Inferior parietal cortex (tissue), 1 donor: Measurements from ENCODE around the gene ASB15.
"Not testable (repeated sequence)": the region's sequence is repeated elsewhere in the genome, so short reads cannot be mapped to it uniquely, and the experiment has no call there.

Experiments used
- DNase-seq: peaks from one replicate; pipeline ENCODE4 v3.0.0-alpha.2; 2016; ENCODE audit errors: extremely low spot score

ASB15 gene

DNA sequence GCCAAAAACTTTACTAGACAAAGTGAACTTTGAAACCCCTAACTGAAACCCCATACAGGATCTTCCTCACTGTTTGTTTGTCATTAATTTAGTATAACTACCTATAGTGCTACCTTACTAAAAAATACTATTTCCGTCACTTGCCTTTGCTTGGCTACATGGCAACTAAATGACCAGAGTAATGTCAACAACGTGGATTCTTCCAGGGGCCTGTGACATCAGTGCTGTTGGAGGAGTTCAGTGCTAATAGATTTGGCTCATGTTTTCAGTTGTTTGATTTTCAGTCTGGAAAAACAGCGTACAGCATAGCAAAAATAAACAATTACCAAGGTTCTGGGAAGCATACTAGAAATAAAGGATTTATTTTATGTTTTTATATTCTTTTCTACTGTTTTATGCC, 3.0 kb upstream of the ASB15 start:
- no peak for DNase-seq

DNA sequence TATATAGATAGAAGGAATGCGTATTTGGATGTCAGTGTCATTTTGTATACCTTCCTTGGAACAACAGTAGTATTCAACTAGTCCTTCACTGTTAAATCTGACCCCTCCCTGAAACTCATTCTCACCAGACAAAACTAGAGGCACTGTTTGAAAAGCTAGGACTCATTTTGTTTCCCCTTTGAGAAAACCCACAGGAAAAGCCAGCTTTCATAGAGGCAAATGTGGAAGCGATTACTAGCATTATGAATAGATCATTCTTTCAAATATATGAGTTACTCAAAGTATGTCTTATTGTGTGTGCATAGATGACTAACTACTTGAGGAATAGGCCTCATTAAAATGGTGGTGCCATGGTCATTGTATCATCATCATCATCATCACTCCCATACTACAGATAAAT, 1.9 kb upstream of the ASB15 start:
- DNase-seq: no peak

DNA sequence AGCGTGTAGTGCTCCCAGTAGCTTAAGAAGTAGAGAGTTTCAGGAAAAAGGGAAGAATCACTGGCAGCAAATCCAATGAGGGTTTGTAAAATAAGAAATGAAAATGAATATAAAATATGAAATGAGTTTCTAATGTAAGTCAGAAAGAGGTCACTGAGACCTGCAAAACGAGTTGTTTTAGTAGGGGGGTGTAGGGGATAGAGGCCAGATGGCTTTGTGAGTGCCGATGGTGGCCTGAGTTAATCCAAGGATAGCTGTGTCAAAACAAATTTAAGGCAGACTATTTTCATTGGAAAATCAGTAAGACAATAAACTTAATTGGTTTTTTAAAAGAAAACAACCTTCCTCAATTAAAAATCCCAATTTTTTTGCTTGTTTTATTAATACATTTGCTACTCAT, 745 bp upstream of the ASB15 start:
- no peak for DNase-seq

DNA sequence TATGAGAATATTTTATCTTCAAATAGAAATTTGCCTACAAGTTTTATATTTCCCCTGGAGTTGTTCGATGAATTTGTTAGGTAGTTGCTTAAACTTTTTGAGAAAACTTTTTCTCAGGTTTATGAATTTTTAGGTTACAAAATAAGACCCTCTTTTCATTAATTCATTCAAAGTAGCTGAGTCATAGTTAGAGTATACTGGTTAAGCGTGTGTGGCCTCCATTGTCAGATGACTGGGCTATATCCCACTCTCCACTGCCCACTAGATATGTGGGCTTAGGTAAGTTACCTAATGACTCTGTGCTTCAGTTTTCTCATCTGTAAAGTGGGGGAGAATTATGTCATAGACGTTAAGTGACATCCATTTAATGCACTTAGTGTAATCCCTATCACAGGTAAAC, 1.0 kb downstream of the ASB15 start:
- DNase-seq: no peak

DNA sequence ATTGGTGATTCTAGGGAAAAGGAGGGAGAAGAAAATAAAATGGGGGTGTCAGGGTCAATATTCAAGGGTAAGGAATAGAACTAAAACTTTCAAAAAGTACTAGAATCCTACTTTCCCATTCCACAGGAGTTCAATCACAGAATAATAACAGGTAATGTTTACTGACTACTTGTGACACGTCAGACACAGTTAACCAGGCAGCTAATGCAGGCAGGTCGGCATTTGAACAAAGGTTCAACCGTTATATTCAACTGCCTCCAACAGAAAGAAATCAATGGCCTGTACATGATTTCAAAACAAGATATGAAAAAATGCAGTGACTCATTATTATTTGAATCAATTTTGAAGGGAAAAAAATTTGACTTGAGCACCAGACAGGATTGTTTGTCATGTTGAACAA, 3.1 kb downstream of the ASB15 start:
- DNase-seq: no peak

DNA sequence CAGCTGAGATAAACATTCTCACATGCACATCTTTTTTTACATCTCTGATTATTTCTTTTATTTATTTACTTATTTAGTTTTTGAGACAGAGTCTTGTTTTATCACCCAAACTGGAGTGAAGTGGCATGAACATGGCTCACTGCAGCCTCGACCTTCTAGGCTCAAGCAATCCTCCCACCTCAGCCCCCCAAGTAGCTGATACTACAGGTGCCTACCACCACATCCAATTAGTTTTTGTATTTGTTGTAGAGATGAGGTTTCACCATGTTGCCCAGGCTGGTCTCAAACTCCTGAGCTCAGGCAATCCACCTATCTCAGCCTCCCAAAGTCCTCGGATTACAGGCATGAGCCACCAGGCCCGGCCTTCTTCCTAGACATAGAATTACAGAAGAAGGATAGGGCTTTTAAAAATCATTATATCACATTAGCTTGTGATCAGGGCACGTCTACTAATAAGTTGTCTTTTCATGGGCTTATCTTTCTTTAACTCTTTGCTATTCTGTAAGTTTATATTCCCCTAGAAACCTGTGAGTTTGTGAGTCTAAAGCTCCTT, 5.9 kb downstream of the ASB15 start:
- no peak for DNase-seq

DNA sequence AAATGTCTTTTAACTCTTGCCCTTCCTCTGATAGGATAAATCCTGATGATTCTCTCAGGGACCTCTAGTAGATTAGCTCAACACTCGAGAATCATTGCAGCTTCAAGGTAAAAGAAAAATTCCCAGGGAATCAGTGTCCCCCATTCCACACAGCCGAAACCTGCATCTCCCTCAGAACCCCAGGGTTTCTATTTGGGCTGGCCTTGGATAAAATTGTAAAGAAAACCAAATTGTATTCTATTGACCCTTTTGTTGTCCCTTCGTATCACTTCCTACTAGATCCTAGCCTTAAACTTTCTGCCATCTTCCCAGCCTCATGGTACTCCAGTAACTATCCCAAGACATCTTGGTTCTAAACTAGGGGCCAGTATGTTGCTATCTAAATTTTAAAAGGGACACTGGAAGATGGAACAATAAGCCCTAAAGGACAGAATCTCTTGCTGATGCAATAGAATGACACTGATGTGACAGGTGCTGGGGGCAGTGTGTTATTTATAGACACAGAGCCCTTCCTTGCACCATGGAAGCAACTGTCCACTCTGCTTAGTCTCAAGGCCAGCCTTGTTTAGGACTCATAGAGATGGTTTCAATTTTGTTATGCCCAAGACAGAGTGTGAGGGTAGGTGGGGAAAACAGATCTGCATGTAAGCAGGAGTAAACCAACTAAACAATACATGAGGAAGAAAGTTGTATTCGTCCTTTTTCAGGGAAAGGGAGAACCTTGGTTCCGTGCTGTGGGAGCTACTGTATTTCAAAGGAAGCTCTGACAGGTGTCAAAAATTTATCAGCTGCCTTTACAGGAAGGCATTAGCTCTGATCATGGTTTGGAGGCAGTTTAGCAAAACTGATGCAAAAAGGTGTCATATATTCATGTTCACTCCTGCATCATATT, 7.6 kb downstream of the ASB15 start:
- DNase-seq: no peak

DNA sequence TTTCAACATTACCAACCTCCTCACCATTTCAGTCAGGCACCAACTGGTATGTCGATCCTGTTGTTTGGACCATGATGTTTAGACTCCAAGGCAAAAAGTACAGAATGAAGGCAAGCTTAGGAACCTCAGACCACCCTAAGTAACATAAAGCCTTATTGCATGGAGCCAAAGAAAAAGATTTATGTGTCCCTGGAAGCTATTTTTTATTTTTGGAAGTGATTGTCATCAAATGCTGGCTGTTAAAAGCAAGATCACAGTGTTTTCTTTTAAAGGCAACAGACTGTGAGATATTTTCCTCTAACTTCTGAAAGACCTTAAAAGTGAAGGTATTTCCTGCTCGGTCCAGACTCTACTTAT, 8.2 kb downstream of the ASB15 start:
- no peak for DNase-seq

DNA sequence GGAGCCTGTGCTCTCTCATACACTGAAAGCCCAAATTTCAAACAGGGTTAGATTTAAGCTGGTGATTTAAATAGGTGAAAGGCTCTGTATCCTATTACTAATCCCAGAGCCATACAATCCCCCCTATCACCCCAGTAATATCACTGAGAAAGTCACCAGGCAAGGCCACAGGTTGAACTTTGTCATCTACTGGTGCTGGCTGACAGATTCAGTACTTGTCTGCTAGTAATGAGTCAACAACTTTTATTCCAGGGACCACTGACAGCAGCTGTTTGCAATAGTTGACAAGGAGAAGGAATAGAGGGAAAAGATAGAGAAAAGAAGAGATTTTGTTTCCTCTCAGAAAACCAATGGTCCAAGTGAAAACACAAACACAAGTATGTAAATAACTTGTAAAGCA, 10.4 kb downstream of the ASB15 start:
- DNase-seq: no peak

DNA sequence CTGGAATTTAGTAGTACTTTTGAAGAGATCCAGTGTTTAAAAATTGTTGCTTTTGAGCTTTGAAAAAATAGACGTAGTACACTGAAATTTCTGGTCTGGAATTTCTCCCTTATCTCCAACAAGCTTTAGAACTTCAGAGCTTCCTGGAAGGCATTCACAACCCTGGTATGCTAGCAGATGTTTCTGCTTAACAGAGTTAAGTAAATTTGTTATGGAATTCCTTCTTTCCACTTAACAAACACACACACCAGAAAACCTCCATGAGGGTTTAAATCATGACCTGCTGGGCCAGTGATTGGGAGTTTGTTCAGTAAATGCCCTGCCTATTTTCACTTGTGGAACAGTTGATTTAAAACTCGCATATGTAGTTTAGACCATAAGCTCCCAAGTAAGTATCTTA, 13.7 kb downstream of the ASB15 start:
- no peak for DNase-seq

DNA sequence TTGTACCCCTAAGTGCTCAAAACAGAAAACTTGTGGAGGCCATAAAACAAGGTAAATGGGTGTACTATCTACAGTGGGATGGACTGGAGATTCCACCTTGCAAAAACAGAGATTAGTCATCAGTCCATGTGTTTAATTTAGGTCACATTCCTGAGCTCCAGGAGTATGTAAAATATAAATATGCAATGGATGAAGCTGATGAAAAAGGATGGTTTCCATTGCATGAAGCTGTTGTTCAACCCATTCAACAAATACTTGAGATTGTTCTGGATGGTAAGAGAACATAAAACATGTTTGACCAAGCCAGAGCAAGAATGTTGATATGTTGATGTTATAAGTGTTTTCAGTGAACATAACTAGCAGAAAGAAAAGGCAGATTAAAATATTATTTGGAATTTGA, 14.6 kb downstream of the ASB15 start:
- DNase-seq: no peak

DNA sequence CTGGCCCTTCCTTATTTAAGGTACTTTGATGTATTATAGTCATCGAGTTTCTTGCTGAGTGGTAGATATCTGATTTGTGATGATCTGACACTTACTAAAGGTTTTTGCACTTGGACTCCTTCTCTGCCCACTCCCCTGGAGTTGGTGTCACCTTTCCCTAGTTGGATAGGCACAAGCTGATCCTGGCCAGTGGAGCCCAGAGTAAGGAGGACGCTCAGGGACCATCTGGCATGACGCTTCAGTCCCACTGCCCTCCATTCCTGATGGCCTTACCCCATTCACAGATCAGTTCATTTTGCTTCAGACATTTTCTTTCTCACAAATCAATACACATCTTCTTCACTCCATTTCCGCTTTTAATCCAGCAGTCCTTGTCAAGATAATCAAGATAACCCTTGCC, 20.1 kb downstream of the ASB15 start:
- DNase-seq: no peak

DNA sequence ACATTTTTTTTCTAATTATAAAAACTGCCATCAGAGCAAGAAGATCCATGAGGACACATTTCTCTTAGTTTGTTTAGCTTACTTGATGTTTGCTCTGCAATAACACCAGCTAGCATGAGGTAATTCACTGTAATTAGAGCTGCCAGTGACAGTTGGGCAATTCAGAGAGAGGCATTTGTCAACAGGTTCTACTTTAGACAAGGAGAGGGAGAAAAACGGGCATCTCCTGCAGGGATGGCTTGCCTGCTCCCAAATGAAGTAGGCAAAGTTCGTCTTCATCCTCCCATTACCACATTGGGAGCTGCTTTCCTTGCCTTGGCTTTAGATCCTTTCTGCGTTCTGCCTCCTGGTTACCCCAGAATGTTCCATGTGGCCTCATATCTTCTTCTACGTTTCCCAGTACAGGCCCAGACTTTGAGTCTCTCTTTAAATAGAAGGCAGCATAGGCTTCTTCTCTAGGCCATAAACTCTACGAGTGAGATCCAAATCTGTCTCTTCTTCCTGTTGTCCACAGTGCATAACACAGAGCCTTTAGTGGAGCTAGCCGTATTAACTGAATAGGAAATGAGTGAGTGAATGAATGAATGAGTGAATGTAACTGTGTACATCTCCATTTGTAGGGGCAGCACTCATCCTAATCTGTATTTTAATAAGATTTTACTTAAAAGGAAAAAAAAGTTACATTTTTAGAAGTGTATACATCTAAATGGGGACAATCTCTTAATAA, 21.2 kb downstream of the ASB15 start:
- no peak for DNase-seq

DNA sequence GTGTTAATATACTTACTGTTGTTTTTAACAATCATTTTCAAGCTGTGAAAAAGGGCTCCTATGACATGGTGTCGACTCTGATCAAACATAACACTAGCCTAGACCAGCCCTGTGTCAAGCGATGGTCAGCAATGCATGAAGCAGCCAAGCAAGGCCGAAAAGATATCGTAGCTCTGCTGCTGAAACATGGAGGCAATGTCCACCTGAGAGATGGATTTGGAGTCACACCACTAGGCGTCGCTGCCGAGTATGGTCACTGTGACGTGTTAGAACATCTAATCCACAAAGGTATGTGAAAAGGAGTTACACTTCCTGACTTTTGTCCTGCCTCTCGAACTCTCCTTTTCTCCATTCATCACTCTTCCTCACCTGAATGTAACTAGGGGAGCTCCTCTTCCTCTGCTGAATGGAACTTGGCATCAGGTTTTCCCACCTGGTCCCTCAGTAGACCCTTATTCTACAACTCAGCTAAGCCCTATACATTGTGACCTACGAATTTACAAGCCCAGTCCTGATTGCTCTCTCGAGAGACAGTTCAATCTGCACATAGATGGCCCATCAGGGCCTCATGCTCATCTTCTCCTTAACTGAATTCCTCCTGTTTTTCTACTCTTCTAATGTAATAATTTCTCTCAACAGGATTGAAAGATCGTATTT, 23.0 kb downstream of the ASB15 start:
- DNase-seq: peak; percentile 17

DNA sequence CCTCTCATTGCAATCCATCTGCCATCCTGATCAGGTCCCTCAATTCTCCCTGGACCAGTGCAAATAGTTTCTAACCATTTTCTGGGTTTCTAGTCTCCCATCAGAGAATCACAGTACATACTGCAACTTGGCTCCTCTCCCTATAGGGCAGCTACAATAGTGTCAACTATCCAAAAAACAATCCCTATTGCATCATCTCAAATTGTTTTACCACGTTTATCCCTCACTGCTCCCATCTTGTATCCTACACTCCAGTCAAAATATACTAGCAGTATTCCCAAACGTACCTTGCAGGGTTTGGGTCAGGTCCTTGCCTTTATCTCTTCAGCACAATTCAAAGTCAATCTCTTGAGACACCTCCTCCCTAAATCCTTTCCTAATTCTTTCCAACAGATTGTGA, 23.6 kb downstream of the ASB15 start:
- no peak for DNase-seq

DNA sequence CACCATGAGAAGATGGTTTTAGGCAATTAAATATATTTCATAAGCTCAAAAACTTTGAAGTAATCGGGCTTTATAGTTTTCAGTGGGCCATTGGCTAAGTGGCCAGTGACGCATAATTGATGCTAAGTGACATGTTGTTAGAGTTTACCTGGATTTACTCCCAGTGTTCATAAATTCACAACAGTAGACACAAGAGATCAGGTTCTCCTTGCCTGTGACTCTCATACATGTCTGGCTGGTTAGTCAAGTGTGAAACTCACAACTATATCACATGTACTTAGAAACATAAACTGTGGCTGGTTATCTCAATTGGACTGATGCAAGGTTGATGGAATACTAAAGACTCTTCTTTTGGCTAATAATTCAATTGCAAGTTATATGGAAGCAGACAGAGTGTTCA, 26.2 kb downstream of the ASB15 start:
- DNase-seq: no peak

DNA sequence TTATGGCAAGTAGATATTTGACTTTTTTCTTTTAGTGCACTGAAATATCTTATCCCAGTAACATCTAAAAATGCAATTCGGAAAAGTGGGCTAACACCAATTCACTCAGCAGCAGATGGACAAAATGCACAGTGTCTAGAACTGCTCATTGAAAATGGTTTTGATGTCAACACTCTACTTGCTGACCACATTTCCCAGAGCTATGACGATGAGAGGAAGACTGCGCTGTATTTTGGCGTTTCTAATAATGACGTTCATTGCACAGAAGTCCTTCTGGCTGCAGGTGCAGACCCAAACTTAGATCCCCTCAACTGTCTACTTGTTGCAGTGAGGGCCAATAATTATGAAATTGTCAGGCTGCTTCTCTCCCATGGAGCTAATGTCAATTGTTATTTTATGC, 27.2 kb downstream of the ASB15 start:
- DNase-seq: no peak

DNA sequence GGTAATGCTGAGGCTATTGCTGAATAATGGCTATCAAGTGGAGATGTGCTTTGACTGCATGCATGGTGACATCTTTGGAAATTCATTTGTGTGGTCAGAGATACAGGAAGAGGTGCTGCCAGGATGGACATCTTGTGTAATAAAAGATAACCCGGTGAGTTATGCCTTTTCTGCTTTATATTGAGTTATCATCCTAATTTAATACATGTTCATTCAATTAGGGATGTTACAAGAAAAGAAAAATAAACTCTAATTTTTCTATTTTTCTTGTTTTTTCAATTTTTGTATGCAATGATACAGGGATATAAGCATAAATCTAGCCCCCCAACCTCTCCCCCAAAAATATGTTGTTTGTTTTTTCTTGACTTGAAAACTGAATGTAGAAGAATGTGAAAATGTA, 27.7 kb downstream of the ASB15 start:
- no peak for DNase-seq

DNA sequence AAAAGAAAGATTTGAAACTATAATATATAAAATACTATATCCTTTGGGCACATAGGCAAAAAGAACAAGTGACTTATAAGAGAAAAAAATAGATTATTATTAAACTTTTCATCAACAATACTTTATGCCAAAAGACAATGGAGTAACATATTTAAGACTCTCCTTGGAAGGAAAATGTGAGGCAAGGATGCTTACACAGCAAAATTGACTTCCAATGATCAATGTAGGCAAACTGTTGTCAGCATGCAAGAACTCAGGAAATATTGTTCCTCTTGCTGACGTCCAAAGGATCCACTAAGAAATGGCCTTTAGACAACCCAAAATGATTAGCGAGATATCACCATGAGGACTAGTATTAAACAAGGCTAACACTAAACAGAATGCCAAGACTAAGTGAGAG, 31.2 kb downstream of the ASB15 start:
- DNase-seq: no peak

DNA sequence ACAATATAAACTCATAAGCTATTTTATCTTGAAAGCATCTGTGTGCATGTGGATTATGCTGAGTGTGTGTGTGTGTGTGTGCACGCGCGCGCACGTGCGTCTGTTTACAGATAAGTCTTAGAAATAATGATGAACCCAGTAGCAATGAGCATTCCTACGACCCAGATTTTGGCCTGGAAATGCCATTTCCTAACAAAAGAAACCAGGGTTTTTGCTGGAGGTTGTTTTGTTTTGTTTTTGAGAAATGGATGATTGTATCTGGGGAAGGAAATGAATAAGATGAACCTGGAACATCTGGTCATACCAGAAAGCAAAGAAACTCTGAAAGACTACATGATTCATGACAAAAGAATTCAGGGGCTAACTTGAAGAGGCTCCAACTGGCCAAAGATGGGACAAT, 31.9 kb downstream of the ASB15 start:
- DNase-seq: no peak

DNA sequence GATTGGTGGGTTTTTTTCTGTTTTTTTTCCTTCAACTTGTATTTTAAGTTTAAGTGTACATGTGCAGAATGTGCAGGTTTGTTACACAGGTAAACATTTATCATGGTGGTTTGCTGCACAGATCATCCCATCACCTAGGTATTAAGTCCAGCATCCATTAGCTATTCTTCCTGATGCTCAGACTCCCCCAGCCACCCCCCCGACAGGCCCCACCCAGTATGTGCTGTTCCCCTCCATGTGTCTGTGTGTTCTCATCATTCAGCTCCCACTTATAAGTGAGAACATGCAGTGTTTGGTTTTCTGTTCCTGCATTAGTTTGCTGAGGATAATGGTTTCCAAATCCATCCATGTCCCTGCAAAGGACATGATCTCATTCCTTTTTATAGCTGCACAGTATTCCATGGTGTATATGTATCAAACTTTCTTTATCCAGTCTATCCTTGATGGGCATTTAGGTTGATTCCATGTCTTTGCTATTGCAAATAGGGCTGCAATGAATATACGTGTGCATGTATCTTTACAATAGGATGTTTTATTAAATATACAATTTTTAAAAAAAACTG, 32.5 kb downstream of the ASB15 start:
- DNase-seq: not testable (repeated sequence)
